ENCODE results near the gene EGR2.

DNA sequence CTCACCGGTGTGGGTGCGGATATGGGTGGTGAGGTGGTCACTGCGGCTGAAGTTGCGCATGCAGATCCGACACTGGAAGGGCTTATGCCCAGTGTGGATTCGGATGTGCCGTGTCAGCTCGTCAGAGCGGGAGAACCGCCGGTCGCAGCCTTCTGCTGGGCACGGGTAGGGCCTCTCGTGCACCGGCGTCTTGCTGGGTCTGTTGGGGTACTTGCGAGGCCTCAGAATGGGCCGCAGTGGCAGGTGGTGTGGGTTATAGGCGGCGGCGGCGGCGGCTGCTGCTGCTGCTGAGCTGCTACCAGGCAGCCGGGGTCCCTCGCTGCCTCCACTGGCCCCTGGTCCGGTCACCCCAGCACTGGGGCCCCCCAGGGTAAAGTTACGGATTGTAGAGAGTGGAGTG, 2.7 kb downstream of the EGR2 start:
- TF ChIP-seq, protein P1, sequence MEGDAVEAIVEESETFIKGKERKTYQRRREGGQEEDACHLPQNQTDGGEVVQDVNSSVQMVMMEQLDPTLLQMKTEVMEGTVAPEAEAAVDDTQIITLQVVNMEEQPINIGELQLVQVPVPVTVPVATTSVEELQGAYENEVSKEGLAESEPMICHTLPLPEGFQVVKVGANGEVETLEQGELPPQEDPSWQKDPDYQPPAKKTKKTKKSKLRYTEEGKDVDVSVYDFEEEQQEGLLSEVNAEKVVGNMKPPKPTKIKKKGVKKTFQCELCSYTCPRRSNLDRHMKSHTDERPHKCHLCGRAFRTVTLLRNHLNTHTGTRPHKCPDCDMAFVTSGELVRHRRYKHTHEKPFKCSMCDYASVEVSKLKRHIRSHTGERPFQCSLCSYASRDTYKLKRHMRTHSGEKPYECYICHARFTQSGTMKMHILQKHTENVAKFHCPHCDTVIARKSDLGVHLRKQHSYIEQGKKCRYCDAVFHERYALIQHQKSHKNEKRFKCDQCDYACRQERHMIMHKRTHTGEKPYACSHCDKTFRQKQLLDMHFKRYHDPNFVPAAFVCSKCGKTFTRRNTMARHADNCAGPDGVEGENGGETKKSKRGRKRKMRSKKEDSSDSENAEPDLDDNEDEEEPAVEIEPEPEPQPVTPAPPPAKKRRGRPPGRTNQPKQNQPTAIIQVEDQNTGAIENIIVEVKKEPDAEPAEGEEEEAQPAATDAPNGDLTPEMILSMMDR (IDR thresholded peaks at IDR 0.05) = no peak
- TF ChIP-seq POLR2AphosphoS5 (IDR thresholded peaks at IDR 0.05; ENCODE audit: low read depth, low read length) (no peak), SIN3A (IDR thresholded peaks at IDR 0.05; ENCODE audit: borderline replicate concordance, insufficient read depth, low read depth, low read length) (no peak)
- TF ChIP-seq, protein P2, sequence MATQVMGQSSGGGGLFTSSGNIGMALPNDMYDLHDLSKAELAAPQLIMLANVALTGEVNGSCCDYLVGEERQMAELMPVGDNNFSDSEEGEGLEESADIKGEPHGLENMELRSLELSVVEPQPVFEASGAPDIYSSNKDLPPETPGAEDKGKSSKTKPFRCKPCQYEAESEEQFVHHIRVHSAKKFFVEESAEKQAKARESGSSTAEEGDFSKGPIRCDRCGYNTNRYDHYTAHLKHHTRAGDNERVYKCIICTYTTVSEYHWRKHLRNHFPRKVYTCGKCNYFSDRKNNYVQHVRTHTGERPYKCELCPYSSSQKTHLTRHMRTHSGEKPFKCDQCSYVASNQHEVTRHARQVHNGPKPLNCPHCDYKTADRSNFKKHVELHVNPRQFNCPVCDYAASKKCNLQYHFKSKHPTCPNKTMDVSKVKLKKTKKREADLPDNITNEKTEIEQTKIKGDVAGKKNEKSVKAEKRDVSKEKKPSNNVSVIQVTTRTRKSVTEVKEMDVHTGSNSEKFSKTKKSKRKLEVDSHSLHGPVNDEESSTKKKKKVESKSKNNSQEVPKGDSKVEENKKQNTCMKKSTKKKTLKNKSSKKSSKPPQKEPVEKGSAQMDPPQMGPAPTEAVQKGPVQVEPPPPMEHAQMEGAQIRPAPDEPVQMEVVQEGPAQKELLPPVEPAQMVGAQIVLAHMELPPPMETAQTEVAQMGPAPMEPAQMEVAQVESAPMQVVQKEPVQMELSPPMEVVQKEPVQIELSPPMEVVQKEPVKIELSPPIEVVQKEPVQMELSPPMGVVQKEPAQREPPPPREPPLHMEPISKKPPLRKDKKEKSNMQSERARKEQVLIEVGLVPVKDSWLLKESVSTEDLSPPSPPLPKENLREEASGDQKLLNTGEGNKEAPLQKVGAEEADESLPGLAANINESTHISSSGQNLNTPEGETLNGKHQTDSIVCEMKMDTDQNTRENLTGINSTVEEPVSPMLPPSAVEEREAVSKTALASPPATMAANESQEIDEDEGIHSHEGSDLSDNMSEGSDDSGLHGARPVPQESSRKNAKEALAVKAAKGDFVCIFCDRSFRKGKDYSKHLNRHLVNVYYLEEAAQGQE (IDR thresholded peaks at IDR 0.05; ENCODE audit: insufficient read depth in 1 of 2, low read depth in 2 of 2, low read length in 1 of 2) = no peak

All from Panc1 (cell line).